HG03439 (cell line): Measurements from ENCODE around the gene GASK1B.

Experiments used
- ATAC-seq: cut with Tn5 transposase; IDR thresholded peaks from one replicate; pipeline ENCODE4 v1.9.1; 2021; ENCODE audit warnings: mild to moderate bottlenecking, moderate library complexity; ENCODE audit not compliant: unreplicated experiment

Gene GASK1B

GRCh38 chr4:158189422-158189821 is 16.6 kb upstream of the GASK1B start:
- no peak for ATAC-seq

GRCh38 chr4:158186815-158187214 is 14.0 kb upstream of the GASK1B start:
- no peak for ATAC-seq

GRCh38 chr4:158182736-158183135 is 9.9 kb upstream of the GASK1B start:
- ATAC-seq: no peak

GRCh38 chr4:158181906-158182305 is 9.1 kb upstream of the GASK1B start:
- no peak for ATAC-seq

GRCh38 chr4:158179465-158179864 is 6.6 kb upstream of the GASK1B start:
- no peak for ATAC-seq

DNA sequence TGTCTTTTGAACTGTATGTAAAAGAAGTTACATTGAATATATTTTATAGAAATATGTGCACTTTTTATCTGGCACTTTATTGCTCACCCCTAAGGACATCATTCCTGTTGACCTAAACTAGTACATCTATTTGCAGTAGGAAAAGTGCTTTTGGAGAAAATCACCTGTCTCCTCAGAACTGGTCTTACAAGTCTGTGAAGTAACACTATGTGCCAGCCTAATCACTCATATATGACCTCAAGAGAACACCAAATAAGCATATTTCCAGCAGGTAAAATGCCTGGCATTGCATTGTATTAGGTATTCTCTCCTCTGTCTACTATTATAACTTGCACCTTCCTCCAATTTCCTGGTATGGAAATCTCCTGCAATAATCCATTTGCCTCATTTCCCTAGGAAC is 4.0 kb upstream of the GASK1B start:
- ATAC-seq: no peak

DNA sequence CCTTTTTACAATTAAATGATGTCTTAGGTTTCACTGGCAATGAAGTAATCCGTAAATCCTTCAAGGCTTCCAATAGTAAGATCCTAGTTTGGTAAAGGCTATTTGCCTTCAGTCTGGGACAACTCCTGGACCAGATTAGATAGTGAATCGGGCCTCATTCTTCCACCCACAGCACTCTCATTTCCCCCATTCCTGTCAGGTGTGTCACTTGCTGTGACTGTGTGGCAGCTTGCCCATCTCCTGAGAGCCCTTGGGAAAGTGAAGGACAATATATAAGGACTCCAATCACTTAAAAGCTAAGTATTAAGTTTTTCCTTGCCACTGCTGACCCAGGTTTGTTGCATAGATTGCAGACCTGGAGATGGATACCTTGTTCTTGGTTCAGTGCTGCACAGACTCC is 3.3 kb upstream of the GASK1B start:
- ATAC-seq: no peak

DNA sequence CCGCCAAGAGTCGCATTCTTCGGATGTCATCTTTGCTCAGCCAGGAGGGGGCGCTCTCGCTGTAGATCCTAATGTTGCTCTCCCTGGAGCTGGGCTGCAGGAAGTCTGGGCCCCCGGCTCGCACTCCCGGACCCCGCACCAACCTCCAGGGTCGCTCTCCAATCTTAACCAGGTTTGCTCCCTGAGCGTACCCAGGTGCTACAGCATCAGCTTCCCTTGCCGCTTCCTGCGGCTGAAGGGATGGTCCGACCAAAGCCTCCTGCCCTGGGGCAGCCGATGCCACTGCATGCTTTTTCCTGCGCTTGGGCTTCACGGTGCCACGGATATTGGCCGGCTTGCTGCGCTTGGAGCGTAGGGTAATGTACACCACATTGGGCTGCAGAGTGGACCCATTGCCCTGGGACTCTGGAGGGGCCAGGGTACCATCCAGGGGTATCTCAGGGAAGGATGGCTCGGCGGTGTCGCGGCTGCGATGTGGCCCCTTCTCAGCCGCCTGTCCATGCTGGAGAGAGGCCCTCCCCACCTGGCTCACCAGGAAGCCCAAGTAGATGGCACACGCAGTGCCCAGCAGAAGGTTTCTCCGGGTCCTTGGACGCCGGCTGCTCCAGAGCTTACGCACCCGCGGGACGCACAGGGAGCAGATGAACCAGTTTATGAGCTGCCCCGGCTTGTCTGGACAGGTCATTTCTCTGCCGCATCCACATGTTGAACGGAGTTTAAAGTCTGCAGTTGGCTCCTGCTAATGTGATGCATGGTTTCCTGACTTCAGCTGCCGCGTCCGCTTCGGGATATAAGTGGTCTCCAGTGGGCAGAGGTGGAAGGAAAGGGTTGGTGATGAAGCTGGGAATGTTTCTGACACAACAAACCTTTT is 1.9 kb downstream of the GASK1B start:
- no peak for ATAC-seq

DNA sequence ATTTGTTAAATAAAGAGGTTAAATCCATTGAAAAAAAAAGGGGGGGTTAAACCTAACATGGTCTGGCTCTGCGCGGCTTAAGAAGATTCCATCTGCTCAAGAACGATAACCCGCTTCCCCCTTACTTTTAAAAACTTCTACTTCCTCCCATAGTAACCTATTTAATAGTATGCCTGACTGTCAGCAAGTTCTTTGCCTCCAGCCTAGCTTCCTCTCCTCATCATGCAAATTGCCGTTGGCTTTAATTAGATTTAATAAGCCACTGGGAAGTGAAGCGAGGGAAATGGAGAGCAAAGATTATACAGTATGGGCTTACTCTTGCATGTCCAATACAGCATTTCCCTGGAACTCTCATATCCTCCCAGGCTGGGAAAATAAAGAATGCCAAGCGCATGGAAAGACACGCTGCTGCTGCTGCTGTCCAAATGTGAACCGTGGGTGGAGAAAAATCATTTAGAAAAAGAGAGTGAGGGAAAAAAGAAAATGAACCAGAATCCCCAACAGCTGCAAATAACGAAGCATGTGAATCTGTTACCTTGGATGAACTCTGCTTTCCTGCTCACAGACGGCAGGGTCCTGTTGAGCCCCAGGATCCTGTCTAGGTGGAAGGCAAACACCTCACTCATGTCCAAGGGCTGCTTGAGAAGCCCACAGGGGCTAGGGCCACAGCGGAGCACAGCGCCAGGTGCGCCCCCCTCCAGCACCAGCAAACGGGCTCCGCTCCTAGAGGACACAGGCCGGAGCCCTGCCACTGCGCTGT is 2.7 kb downstream of the GASK1B start:
- ATAC-seq: no peak

GRCh38 chr4:158169506-158169905 is 3.3 kb downstream of the GASK1B start:
- no peak for ATAC-seq

DNA sequence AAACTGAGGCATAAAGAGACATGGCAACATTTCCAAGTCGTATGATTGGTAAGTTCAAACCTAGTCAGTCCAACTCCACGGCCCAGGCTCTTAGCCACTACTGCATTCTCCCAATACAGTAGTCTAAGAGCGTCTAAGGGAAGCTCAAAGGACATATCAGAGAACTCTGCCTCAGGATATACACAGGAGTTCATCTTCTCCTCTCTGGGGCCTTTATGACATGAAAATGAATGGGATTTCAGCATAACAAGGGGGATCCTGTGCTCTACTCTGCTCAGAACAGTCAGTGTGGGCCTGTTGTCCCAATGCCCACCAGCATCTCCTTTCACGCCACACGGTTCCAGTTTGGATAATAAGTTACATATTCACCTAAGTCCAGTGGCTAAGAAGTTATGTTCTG is 4.2 kb downstream of the GASK1B start:
- ATAC-seq: no peak

DNA sequence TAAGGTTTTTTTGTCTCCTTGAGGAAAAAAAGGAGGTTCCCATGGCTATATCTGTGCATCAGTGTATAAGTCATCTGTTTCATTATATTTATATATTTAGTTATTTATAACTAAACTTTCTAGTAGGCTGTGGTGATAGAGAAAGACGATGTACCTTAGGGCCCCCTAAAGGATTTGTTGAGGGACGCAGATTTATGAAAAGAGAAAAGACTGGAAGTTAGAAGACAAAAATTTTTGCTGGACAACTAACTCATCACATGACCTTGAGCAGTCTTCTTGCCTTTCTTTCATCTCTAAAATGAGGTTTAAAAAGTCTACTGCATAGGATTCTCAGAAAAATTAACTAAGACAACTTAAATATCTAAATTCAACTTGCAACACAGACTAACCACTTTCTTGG is 6.1 kb downstream of the GASK1B start:
- no peak for ATAC-seq

GRCh38 chr4:158164768-158165213 is 8.0 kb downstream of the GASK1B start:
- ATAC-seq: no peak

- ATAC-seq: no peak
Measured at GRCh38 chr4:158163941-158164767, 8.7 kb downstream of the GASK1B start.

DNA sequence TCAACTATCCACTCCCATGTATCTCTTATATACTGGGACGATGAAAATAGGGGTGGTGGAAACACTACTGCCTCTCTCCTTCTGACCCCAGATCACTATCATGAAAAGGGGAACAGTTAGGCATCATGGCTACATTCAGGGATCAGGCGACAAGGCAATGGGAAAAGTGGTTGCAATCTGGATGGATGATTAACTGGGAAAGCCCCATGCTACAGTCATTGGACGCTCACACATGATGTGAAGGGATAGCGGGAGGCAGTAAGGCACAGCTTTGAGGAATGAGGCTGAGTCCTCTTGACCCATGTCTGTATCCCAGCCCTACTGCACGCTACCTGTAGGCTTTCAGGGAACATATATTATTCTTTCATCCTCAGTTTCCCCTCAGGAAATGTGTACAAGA is 10.2 kb downstream of the GASK1B start:
- no peak for ATAC-seq

DNA sequence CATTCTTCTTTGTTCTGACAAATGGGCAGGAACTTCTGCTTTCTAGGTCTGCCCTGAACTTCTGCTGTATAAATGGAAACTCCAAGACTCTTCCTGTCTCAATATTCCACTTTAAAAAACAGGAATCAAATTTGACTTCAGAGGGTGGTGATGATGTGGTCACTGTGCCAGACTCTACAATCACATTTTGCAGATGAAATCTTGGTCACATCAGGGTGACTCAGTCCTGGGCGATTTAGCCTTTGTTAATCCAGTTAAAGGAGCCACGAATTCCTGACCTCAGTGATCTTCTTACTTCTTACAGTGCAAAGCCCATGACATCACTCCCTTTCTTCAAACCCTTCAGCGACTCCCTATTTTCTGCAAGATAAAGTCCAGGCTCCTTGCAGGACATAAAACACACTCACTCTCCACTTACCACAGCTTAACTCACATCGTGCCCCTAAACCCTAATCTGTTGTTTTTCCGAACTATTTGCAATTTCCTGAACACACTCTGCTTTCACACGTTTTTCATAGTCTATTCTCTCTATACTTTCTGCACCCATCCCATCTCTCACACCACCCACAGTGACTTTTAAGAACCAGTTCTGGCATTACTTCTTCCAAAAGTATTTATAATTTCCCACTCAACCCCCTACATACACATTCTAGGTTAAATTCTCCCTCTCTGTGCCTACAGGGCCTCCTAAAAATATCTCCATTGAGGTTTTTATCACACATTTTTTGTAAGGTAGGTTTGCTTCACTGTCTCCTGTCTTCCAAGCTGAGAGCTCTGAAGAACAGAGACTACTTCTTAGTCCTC is 11.1 kb downstream of the GASK1B start:
- ATAC-seq: no peak

DNA sequence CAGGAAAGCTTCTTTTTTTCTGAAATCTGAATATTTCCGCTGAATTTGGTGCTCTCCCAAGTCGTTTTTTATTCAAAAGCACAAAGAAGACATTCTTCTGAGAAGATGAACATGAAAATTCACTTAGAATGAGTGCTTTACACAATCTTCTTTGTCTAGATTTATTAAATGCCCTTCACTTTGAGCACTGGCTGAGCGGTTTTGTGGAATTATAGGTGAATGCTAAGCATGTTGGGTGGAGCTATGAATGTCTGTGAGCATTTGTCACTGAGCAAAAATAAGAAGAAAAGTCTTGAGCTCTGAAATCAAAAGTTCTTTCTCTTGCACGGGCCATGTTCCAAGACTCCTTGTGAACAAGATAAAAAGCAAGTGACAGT is 13.1 kb downstream of the GASK1B start:
- ATAC-seq: no peak

DNA sequence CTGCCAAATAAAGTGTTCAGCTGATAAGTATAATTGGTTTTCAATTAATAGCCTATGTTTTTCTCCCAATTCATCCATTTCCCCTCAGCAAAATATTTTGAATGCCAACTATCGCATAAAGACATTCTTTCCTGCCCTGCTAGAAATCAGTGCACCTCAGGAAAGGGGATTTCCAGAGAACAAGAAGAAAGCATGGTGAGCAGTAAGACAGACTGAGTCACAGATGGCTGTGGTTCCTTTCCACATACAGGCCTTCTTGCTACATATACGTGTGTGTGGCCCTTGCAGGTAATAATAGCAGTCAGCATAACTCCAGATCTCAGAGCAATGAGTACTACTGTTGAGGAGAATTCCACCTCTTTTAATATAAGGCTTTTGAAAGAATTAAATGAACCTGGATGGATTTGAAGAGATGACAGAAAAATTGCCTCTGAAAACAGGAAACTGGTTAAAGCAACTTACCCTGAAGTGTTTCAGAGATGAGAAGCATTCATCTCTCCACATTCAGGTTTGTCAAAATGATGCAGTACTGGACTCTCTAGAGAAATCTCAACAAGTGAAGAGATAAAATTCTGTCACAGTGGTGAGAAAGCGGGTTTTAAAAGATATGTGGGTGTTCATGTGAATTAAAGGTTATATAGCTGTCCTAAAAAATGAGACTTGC is 13.6 kb downstream of the GASK1B start:
- ATAC-seq: no peak

DNA sequence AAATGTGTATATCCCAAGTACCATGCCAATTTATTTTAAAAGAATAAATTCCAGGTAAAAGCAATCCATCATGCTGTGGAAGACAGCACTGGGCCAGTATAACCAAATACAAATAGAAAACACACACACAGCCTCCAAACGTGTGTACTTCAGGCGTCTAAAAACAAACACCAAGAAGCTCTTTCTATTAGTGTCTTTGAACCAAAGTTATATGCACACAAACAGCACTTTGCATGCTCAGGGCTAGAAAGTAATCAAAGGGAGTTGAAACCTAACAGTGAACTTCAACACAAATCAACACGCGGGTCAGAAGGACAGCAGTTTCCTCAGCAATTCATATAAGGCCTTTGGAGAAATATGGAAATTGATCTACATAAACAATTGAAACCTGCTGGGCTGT is 15.4 kb downstream of the GASK1B start:
- ATAC-seq: no peak
